ENCODE results near the gene ANXA2. TPM values are rescaled to one million over a fixed set of nuclear protein-coding genes. Genes with fewer than 3 reads are reported as not detected.

ANXA2 gene
- total and polyA plus RNA-seq, 10 of the 15 experiments (the other 5 are each of a cell fraction or from before 2014, with no cell fraction given) = 135 to 540 (median 281) TPM

DNA sequence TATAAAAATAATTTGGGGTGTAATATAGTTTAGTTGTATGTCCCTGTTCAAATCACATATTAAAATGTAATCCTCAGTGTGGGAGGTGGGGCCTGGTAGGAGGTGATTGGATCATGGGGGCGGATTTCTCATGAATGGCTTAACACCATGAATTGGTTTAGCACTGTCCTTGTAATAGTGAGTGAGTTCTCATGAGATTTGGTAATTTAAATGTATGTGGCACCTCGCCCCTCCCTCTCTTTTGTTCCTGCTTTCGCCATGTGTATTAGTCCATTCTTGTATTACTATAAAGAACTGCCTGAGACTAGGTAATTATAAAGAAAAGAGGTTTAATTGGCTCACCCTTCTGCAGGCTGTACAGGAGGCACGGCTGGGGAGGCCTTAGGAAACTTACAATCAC, 83.9 kb downstream of the ANXA2 start:
- DNase-seq (ENCODE audit: low read depth, low spot score) (no peak), ATAC-seq (no peak), FAIRE-seq (no peak)
- in situ Hi-C loops (cut with MboI) (no loop called here), intact Hi-C loops (cut with micrococcal nuclease; ENCODE audit: unreplicated experiment) (no loop called here)
- ChIA-PET POLR2A (no interaction called here), CTCF (interaction anchor here (1.3 kb wide), 1 partner anchor 12 kb away, joined by 5 read pairs; no protein-coding TSS in a partner anchor), RAD21 (ENCODE audit: unreplicated experiment) (no interaction called here), SMC1A (ENCODE audit: uncharacterized antibody, unreplicated experiment) (interaction anchor here (1.6 kb wide), 1 partner anchor 13 kb away, joined by 3 read pairs; no protein-coding TSS in a partner anchor)
- Histone ChIP-seq H2AFZ (ENCODE audit: control insufficient read depth, low read depth, low read length) (no peak overlapping the region), H3K27me3 (replicated peaks in 1 of 2; ENCODE audit: control insufficient read depth in 2 of 2, insufficient read depth in 2 of 2, low read length in 1 of 2) (peaks cover 0 to 2% of the 10 kb centered on the region in 2 experiments; a peak in 1 of 4 replicates), H3K4me3 (no peak overlapping the region), H3K4me2 (ENCODE audit: control insufficient read depth, insufficient read depth) (no peak overlapping the region), H3K9ac (ENCODE audit: control insufficient read depth, insufficient read depth, low read length) (no peak overlapping the region), H3K79me2 (ENCODE audit: control insufficient read depth, insufficient read depth, low read length) (no peaks in the 10 kb centered on the region), H3K36me3 (ENCODE audit: control insufficient read depth in 2 of 2, insufficient read depth in 2 of 2, low read length in 1 of 2) (no peaks in the 10 kb centered on the region), H3K9me3 (replicated peaks; ENCODE audit: control insufficient read depth, insufficient read depth, low read length) (peaks cover 7% of the 10 kb centered on the region), H3K27ac (ENCODE audit: control insufficient read depth, insufficient read depth) (no peak overlapping the region), H3K4me1 (ENCODE audit: control insufficient read depth, insufficient read depth, low read length) (no peaks in the 10 kb centered on the region), H4K20me1 (ENCODE audit: control insufficient read depth, insufficient read depth) (no peaks in the 10 kb centered on the region)
- no TSS peak for BruUV-seq (replicated peaks)
- TF ChIP-seq NFYB (IDR thresholded peaks at IDR 0.05; ENCODE audit: insufficient read depth, low read depth, low read length) (no peak), POU2F2 (IDR thresholded peaks at IDR 0.05; ENCODE audit: borderline replicate concordance, low read depth, low read length) (no peak), IKZF2 (IDR thresholded peaks at IDR 0.05) (no peak), MEF2B (IDR thresholded peaks at IDR 0.05; ENCODE audit: partially characterized antibody, poor library complexity, severe bottlenecking) (no peak)
- TF ChIP-seq, protein P1, sequence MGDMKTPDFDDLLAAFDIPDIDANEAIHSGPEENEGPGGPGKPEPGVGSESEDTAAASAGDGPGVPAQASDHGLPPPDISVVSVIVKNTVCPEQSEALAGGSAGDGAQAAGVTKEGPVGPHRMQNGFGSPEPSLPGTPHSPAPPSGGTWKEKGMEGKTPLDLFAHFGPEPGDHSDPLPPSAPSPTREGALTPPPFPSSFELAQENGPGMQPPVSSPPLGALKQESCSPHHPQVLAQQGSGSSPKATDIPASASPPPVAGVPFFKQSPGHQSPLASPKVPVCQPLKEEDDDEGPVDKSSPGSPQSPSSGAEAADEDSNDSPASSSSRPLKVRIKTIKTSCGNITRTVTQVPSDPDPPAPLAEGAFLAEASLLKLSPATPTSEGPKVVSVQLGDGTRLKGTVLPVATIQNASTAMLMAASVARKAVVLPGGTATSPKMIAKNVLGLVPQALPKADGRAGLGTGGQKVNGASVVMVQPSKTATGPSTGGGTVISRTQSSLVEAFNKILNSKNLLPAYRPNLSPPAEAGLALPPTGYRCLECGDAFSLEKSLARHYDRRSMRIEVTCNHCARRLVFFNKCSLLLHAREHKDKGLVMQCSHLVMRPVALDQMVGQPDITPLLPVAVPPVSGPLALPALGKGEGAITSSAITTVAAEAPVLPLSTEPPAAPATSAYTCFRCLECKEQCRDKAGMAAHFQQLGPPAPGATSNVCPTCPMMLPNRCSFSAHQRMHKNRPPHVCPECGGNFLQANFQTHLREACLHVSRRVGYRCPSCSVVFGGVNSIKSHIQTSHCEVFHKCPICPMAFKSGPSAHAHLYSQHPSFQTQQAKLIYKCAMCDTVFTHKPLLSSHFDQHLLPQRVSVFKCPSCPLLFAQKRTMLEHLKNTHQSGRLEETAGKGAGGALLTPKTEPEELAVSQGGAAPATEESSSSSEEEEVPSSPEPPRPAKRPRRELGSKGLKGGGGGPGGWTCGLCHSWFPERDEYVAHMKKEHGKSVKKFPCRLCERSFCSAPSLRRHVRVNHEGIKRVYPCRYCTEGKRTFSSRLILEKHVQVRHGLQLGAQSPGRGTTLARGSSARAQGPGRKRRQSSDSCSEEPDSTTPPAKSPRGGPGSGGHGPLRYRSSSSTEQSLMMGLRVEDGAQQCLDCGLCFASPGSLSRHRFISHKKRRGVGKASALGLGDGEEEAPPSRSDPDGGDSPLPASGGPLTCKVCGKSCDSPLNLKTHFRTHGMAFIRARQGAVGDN (IDR thresholded peaks at IDR 0.05) = no peak
- WGBS (ENCODE audit: insufficient coverage, insufficient replicate concordance, low lambda C conversion rate, missing lambda C conversion rate) = 21% methylated on average over 4 of the region's 4 CpGs
